NB4 (cell line): Measurements from ENCODE around the gene CCDC82.

Source experiments
- POLR2A ChIP-seq: IDR thresholded peaks from 2 replicates; pipeline ENCODE4 v1.6.1; 2011; ENCODE audit warnings: mild to moderate bottlenecking; ENCODE audit not compliant: insufficient read length; ENCODE audit errors: extremely low read depth
- TF ChIP-seq, protein P1 (sequence below): IDR thresholded peaks from one replicate; pipeline ENCODE4 v1.5.1; 2012; ENCODE audit warnings: low read depth, low read length

DNA sequence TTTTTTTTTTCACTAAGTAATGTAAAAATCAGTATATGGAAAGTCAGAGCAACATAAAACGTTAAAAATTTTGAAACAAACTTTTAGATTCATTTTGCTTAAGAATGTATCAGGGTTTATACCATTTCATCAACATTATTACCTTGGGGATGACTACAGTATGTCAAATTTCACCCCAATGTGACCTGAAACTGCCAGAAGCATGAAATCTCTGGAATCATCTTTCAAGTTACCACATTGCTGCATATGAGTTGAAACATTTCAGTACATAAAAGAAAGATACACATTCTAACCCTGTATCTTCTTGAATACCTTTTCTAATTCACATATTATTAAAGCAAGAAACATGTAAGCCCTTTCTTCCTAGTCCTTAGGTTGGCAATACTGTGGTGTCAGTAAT, 79.5 kb downstream of the CCDC82 start:
- TF ChIP-seq, protein P1, sequence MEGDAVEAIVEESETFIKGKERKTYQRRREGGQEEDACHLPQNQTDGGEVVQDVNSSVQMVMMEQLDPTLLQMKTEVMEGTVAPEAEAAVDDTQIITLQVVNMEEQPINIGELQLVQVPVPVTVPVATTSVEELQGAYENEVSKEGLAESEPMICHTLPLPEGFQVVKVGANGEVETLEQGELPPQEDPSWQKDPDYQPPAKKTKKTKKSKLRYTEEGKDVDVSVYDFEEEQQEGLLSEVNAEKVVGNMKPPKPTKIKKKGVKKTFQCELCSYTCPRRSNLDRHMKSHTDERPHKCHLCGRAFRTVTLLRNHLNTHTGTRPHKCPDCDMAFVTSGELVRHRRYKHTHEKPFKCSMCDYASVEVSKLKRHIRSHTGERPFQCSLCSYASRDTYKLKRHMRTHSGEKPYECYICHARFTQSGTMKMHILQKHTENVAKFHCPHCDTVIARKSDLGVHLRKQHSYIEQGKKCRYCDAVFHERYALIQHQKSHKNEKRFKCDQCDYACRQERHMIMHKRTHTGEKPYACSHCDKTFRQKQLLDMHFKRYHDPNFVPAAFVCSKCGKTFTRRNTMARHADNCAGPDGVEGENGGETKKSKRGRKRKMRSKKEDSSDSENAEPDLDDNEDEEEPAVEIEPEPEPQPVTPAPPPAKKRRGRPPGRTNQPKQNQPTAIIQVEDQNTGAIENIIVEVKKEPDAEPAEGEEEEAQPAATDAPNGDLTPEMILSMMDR: no peak
- TF ChIP-seq POLR2A: no peak
